ENCODE measurements around the gene DENND6A.
"Not testable (repeated sequence)": the region's sequence is repeated elsewhere in the genome, so short reads cannot be mapped to it uniquely, and the experiment has no call there.

Gene DENND6A

DNA sequence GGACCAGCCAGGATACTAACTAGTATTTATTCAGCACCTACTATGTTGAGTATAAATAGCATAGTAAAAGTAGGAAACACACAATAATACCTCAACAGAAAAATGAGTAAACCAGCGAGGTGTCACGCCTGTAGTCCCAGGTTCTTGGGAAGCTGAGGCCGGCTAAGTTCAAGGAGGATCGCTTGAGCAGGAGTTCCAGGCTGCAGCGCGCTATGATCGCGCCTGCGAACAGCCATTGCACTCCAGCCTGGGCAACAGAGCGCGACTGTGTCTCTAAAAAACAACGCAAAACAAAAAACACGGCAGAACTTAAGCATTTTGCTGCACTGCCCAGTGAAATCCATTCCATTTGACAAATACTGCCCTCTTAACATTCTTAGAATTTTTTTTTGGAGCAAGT, 1.3 kb upstream of the DENND6A start:
- no peak for DNase-seq (ENCODE audit: low read depth, low spot score)

DNA sequence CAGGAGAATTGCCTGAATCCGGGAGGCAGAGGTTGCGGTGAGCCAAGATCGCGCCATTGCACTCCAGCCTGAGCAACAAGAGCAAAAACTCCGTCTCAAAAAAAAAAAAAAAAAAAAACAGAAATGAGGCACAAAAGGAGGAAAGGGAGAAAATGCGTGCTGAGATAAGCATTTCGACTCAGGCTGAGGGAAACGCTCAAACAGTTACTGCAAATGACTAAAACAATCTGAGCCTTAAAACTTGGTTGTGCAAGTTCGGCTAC, 813 bp downstream of the DENND6A start:
- not testable (repeated sequence) for DNase-seq (ENCODE audit: low read depth, low spot score)

DNA sequence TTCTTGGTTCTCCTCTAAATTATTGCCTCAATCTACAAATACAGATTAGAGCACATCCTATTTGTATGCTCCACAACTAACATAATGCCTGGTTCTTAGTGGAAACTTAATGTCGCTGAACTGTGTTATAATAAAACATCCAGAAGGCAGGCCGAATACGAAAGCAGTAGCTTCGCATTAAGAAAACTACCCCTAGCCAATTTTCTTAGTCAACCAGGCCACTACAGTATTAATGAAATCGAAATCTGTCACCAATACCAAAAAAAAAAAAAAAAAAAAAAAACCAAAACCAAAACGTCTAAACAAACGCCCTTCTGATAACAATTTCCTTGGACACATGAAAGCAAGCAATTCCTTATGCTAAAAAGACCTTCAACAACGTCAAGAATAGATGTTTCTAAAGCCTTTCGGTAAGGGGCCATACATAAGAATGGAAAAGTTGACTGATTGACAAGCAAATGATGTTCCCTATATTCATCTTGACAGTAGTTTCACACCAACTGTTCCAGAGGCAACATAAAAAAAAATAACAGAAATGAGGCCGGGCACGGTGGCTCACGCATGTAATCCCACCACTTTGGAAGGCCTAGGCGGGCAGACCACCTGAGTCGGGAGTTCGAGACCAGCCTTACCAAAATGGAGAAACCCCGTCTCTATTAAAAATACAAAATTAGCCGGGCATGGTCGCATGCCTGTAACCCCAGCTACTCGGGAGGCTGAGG, 1.3 kb downstream of the DENND6A start:
- DNase-seq (ENCODE audit: low read depth, low spot score), result no peak

DNA sequence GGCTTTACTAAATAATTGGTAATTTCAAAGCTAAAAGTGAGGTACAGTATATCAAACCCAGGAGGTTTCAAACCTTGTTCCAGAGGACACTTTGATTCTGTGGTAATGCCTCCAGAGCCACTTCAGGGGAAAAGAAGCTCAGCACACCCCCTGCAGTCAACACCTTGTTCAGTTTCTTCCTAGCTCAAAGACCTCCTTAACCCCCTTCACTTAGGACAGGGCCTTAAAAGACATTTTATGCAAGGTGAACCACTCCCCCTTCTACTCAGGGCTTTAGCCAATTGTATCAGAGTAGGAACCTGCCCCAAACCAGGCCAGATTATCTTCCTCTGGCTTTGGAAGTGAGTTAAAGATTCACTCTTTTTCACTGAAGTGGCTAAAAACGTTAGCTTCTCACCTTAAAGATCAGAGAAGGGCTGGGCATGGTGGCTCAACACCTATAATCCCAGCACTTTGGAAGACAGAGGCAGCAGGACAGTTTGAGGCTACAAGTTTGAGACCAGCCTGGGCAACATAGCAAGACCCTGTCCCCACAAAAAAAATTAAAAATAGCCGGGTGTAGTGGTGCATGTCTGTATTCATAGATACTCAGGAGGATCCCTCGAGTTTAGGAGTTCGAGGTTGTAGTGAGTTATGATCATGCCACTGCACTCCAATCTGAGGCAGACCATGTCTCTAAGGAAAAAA, 3.4 kb downstream of the DENND6A start:
- no peak for DNase-seq (ENCODE audit: low read depth, low spot score)

DNA sequence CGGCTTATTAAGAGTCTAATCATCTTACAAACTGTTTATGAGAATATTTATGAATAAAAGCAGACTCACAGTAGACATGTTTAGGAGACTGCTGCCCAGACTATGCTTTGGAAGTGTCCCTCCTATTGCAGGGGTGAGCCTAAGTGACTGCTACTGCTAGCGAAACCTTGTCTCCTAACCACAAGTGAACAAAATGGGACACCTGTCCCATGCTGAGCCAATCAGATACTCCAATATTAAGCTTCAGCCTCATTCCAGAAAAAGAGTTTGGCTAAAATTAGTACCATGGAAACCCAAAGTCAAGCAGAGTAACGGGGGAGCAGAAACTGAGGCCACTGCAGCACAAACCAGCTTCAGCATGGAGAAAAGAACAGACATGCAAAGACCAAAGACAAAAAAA, 4.6 kb downstream of the DENND6A start:
- DNase-seq (ENCODE audit: low read depth, low spot score), result no peak

DNA sequence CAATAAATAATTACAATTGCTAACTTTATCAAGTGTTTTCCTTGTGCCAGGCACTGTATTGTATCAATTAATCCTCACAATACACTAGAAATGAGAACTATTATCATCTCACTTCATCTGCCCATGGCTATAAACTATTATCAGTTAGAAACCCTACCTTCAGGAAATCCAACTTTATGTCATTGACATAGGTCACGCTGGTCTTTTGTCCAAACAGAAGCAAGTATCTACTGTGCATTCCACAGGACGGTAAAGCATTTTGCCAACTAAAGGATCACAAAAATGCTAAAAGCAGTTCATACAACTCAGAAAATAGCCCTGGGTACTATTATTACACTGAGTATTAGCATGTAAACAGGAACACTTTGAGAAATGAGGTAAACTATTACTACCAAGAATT, 9.6 kb downstream of the DENND6A start:
- no peak for DNase-seq (ENCODE audit: low read depth, low spot score)

DNA sequence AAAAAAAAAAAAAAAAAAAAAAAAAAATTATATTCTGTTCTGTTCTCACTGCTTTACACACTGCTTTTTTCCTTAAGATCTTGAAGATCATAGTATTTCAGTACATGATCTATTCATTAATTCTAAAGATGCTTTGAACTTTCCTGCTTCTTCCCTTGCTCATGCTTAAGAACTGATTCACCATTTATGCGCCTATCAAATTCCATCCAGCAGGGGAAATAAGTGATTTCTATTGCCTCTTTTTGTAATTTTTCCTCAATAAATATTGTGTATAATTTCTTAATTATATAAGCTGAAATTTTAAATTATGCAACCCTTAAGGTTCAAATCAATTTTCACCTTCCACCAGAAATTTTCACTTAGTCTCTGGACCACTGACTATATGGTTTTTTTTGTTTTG, 10.6 kb downstream of the DENND6A start:
- no peak for DNase-seq (ENCODE audit: low read depth, low spot score)

DNA sequence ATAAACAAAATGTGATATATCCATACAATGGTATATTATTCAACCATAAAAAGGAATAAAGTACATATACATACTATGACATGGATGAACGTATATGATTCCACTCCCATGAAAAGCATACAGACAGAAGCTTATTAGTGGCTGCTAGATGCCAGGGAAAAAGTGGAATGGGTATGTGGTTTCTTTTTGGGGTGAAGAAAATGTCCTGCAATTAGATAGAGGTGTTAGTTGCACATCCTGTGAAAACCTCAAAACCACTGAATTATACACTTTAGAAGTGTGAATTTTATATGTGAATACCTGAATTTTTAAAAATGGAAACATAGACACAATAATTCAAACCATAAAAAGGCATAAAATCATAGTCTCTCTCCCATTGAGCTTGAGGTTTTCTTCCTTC, 11.2 kb downstream of the DENND6A start:
- no peak for DNase-seq (ENCODE audit: low read depth, low spot score)

DNA sequence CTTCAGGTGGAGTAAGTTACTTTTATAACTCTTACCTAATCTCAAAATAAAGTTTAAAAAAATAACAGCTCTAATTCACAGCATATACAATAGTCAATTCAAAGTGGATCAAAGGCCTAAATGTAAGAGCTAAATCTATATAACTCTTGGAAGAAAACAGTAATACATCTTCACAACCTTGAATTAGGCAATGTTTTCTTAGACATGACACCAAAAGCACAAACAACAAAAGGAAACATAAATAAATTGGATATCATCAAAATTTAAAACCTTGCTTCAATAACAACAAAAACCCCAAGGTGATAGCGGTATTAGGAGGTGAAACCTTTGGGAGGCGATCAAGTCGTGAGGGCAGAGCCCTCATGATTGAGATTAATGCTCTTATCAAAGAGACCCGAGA, 12.8 kb downstream of the DENND6A start:
- DNase-seq (ENCODE audit: low read depth, low spot score), result no peak

DNA sequence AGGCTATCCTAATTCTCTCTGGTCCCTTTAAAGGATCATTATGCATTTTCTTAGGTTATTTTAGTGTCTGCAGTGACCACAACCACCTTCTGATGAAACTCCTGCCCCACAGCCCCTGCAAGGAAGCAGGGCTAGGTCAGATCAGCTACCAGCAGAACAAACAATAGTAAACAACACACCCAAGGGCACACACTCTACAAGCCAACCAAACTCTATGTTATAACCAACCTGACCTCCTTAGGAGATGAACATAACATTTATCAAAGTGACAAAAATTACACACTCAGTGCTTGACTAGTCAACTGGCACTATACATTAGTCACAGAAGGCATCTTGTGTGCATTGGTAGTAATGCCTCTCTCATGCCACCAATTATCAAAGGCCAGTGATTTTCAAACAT, 17.3 kb downstream of the DENND6A start:
- DNase-seq (ENCODE audit: low read depth, low spot score), result no peak

DNA sequence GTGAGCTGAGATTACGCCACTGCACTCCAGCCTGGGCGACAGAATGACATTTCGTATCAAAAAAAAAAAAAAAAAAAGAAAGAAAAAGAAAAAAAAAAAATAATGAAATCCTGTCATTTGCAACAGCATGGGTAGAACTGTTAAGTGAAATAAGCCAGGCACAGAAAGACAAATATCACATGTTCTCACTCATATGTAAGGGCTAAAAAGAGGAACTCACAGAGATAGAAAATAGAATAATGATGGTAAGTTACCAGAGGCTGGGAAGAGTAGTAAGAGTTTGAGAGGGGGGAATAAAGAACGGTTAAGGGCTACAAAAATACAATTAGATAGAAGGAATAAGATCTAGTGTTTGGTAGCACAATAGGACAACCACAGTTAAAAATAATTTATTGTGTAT, 19.7 kb downstream of the DENND6A start:
- no peak for DNase-seq (ENCODE audit: low read depth, low spot score)

DNA sequence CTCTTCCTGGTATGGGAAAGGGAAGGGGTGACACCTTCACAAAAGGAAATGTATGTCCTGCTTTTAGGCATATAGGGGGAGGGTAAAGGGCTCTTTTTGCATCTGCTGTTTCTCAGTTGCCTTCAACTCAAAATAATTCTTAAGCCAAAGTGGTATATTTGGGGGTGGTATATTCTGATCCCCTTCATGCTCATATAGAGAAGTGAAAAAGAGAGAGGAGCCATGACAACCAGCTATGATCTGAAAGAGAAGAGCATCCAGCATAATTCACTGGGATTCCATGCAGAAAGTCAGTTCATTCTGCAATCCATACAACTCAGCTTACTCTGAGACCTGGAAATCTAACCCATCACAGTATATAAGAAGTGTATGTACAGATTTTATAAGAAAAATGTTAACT, 22.3 kb downstream of the DENND6A start:
- DNase-seq (ENCODE audit: low read depth, low spot score), result no peak

DNA sequence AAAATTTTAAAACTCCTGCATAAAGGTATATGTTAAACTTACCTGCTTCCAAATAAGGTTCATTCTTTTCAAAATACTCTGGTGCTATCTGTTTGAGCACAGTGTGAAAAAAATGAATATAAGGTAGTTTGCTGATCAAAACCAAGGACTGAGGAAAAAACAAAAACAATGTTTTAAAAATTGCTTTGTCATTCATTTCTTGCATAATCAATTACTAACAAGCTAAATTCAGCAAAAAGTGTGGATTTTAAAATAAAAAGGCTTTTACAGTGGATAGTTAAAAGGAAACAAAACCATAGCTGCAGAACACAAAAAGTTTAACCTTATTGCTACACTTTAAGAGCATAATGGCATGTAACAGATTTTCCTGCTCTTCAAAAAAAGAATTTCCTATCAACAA, 31.5 kb downstream of the DENND6A start:
- no peak for DNase-seq (ENCODE audit: low read depth, low spot score)

DNA sequence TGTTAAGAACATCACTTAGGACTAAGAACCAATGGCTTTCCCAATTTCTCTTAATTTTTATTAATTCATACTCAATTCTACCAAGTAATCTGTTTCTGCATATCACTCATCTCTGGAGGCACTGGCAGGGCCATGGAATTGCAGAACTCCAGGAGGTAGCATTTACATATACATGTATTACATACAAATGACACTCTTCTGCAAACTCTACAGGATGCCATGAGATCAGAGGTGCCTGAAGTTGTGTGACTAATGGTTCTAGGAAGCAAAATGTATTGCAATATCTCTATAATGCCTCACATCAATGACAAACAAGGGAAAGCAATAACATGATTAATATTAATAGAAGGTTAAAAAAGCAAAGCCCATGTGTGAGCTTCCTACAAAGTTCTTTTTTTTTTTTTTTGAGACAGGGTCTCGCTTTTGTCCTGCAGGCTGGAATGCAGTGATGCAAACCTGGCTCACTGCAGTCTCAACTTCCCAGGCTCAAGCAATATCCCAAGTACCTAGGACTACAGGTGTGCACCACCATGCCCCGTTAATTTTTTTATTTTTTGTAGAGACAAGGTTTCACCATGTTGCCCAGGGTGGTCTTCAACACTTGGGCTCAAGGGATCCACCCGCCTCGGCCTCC, 33.0 kb downstream of the DENND6A start:
- no peak for DNase-seq (ENCODE audit: low read depth, low spot score)

DNA sequence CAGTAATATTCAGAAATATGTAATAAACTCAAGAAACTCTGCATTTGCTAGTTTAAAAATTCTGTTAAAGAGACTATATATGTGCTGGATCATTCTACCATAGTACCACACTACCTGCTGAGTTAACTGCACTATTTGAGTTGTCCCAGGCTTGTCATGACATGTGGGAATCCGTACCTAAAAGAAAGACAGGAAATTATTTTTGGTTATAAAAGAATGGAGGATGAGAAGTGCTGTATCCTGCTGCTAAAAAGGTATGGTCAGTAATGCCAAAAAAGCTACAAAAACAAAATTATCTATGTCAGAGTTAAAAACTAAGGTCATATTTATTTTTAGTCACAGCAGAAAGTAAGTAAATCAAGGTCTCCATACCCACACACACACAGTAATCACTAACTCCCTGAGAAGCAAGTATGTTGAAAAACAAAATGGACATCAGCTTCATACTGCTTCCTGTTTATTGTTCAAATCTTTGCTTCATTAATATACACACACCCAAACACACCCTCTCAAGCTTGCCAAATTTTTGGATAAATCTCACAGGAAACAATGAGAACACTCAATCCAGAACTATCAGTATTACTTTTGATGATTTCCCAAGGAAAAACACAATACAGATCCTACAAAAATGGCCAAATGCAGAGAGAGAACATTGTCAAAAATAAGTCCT, 33.7 kb downstream of the DENND6A start:
- DNase-seq (ENCODE audit: low read depth, low spot score), result no peak

DNA sequence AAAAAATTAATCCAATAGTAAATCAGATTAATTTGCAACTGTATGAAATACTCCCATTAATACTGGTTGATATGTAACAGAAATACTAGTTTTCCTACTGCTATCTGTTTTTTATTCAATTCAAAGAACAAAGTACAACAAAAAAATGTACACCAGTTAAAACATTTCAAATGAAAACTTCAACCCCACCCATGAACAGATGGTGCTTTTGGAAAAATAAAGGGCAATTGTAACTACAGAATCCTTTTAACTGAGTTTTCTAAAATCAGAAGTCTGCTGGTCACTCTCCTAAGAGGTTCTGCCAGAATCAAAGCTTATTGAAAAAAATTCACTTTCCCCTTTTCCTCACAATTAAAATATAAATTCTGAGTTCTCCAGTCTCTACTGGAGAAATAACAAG, 34.3 kb downstream of the DENND6A start:
- DNase-seq (ENCODE audit: low read depth, low spot score), result no peak

DNA sequence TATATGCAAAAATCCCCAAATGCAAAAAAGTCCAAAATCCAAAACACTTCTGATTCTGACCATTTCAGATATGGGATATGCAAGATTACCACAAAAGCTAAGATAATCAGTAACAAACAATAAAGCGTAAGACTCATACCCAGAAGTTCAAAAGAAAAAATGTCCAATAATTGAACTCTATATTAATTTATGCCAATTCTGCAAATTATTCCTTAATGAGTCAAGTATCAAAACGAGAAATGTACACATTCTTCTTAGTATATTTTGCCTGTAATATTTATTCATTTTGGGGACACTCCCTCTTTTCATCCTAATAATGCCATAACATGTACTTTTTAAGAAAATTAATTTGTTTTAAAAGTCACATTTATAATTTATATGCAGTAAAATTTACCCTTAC, 37.1 kb downstream of the DENND6A start:
- DNase-seq (ENCODE audit: low read depth, low spot score), result no peak

DNA sequence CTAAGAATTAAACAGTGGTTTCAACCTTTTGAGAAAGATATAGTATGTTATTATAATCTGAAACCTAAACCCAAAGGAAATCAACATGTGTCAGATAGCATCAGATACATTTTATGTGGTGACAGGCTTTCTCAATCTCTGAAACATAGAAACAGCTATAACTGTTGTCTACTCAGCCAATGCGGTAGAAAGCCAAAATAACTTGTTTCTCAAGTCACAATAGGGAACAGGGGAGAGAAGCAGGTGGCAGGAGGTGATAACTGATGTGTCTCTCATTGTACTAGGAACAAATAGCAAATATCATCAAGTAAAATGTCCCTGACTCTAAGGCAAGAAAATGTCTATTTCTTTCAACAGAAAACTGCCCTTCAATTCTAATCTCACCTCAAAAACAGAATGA, 38.6 kb downstream of the DENND6A start:
- DNase-seq (ENCODE audit: low read depth, low spot score), result no peak

DNA sequence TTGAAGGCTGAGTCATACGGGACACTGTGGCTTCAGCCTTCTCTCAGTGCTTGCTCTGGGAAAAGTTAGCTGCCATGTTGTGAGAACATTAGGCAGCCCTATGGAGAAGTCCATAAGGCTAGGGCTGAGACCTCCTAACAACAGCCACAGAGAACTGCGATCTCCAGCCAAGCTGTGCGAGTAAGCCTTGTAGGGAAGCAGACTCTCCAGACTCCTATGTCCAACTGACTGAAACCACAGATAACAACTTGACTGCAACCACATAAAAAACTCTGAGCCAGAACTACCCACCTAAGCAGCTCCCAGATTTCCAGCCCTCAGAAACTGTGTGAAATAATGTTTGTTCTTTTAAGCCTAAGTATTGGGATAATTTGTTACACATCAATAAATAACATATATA, 40.7 kb downstream of the DENND6A start:
- no peak for DNase-seq (ENCODE audit: low read depth, low spot score)

DNA sequence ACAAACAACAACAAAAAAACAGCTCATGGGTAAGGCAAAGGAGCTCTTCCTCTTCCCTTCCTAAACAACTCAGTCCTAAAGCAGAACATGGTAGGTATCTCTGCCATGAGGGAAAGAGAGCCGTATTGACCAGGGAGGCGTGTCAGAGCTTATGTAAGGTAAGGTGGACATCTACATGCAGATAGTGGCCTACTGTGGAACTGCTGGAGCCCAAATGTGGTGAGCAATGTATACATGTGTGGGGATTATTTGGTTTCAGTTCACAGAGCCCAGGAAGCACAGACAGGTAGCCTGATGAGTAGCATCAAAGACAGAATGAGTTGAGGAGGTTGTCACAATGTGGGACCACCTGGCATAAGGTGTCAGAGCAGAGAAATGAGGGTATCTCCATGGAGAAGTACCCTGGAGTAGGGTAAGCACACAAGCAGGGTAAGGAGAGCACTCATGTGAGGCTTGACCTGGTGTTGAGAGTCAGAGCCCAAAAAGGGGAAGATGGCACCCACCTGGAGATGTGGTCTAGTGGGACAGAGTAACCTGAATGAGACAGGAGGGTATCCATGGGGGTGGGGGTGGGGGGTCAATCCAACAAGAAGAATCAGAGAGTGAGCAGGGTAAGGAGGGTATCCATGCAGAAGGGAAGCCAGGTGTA, 45.5 kb downstream of the DENND6A start:
- DNase-seq (ENCODE audit: low read depth, low spot score), result no peak

DNA sequence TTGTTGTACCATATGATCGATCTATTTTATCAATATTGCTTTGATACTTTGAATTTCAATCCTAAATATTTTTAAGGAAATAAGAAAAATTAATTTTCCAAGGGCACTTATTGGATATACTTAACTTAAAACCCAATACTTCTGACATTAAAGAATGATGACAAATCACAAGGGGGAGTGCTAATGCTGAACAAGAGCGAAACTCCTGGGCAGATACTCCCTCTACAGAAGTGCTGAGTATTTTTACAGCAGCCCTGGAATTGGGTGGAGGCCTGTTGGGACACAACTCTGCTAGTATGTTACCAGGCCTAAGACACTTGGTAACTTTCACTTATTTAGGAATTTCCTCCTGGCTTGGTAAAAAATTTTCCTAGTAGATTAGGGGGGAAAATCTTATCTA, 46.2 kb downstream of the DENND6A start:
- DNase-seq (ENCODE audit: low read depth, low spot score), result no peak

DNA sequence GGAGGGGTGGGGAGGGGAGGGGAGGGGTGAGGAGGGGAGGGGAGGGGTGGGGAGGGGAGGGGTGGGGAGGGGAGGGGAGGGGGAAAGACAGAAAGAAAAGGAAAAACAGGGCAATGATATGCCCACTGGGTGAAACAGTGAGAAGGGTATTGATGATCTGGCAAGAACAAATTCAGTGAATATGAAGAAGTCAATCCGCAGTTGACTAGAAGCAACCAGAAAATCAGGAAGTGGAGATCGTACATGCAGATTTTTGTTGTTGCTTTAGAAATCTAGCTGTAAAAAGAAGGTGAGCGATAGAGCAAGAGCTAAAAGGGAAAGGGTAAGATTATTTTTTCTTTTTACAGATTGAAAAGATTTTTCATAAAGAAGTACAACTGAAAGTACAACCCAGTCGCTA, 48.1 kb downstream of the DENND6A start:
- no peak for DNase-seq (ENCODE audit: low read depth, low spot score)

Data from activated naive CD8-positive, alpha-beta T cell treated with anti-CD3 and anti-CD28 coated beads, Interleukin-2, amount 50 U/mL, for 16 hours (primary cell).